Measurements from ENCODE around the gene ZFAND2A.
"Not testable (repeated sequence)": the region's sequence is repeated elsewhere in the genome, so short reads cannot be mapped to it uniquely, and the experiment has no call there.

- not testable (repeated sequence) for TF ChIP-seq CTCF (IDR thresholded peaks at IDR 0.05; ENCODE audit: low read length); EZH2 (IDR thresholded peaks at IDR 0.05; ENCODE audit: borderline replicate concordance, low read length)
These were observed 36.4 kb upstream of the ZFAND2A start for GRCh38 chr7:1196441-1196840.

All from OCI-LY1 (cell line).